ENCODE data around the gene CMAS.

The CMAS gene

DNA sequence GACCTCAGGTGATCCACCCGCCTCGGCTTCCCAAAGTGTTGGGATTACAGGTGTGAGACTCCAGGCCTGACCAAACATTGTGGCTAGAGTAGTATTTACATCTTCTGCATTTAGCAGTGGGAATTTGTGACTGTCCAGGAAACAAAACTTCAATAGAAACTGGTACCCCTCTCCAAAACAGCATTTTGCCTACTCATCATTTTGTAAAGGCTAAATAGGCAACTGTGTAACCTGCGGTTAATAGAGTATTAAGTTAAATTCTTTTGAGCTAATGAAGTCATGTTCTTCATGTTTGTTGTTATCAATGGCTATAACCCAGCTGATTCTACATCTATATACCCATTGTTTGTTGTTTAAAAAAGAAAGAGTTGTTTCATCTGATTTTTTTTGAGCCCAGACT, 8.1 kb downstream of the CMAS start:
- TF ChIP-seq, protein P1, sequence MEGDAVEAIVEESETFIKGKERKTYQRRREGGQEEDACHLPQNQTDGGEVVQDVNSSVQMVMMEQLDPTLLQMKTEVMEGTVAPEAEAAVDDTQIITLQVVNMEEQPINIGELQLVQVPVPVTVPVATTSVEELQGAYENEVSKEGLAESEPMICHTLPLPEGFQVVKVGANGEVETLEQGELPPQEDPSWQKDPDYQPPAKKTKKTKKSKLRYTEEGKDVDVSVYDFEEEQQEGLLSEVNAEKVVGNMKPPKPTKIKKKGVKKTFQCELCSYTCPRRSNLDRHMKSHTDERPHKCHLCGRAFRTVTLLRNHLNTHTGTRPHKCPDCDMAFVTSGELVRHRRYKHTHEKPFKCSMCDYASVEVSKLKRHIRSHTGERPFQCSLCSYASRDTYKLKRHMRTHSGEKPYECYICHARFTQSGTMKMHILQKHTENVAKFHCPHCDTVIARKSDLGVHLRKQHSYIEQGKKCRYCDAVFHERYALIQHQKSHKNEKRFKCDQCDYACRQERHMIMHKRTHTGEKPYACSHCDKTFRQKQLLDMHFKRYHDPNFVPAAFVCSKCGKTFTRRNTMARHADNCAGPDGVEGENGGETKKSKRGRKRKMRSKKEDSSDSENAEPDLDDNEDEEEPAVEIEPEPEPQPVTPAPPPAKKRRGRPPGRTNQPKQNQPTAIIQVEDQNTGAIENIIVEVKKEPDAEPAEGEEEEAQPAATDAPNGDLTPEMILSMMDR (IDR thresholded peaks at IDR 0.05; ENCODE audit: low read depth, low read length, missing control alignments) = no peak
- no peak for DNase-seq (ENCODE audit: extremely low read depth, low read depth)
- H3K4me3 ChIP-seq (replicated peaks; ENCODE audit: low read depth, low read length) = no peak overlapping the region

DNA sequence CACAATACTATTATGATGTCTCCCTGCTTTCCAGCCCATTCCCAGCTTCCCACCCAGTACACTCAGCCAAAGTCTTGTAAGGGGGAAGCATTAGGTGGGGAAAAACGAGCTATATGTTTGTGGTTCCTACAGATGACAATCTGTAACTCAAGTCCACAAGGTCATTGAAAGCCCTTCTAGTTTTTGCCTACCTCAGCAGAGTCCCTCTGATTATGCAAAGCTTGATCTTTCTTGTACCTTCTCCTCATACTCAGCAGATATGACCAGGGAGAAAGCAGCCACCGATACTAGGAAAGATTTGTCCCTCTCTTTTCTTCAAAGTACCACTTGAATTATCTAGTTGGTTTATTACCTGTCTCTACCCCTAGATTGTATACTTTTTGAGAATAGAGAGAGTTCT, 10.6 kb downstream of the CMAS start:
- DNase-seq (ENCODE audit: extremely low read depth, low read depth) = no peak
- TF ChIP-seq, protein P1 (IDR thresholded peaks at IDR 0.05; ENCODE audit: low read depth, low read length, missing control alignments) = no peak
- H3K4me3 ChIP-seq (replicated peaks; ENCODE audit: low read depth, low read length) = no peak overlapping the region

DNA sequence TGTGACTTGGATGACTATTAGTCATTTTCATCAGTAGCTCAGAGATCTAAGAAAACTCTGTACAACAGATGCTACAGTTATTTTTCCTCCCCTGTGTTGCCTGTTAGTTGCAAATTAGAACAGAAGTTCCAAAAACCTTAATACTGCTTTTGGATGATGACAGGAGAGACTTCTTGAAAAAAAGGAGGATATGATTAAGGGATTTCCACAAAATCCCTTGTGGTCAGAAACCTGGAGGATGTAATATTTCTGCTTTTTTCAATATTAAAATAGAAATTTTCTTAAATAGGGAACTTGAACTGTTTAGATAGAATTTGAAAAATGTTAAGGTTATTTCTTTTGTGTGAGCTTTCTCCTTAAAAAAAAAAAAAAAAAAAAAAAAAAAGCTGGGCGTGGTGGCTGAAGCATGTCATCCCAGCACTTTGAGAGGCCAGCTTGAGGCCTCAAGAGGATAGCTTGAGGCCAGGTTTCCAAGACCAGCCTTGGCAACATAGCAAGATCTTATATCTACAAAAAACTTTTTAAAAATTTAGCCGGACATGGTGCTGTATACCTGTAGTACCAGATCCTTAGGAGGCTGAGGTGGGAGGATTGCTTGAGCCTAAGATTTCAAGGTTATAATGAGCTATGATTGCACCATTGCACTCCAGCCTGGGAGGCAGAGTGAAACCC, 14.1 kb downstream of the CMAS start:
- DNase-seq (ENCODE audit: extremely low read depth, low read depth) = no peak
- H3K4me3 ChIP-seq (replicated peaks; ENCODE audit: low read depth, low read length) = no peak overlapping the region
- TF ChIP-seq, protein P1 (IDR thresholded peaks at IDR 0.05; ENCODE audit: low read depth, low read length, missing control alignments) = no peak

DNA sequence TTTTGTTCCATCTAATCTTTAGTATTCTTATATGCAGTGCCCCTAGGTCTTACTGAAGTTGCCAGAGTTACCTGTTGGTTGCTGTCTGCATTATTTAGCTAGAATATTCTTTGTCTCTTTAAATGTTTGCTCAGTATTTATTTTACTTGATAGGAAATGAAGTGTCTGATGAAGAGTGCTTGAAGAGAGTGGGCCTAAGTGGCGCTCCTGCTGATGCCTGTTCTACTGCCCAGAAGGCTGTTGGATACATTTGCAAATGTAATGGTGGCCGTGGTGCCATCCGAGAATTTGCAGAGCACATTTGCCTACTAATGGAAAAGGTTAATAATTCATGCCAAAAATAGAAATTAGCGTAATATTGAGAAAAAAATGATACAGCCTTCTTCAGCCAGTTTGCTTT, 18.9 kb downstream of the CMAS start:
- no peak overlapping the region for H3K4me3 ChIP-seq (replicated peaks; ENCODE audit: low read depth, low read length)
- TF ChIP-seq, protein P1 (IDR thresholded peaks at IDR 0.05; ENCODE audit: low read depth, low read length, missing control alignments) = no peak
- DNase-seq (ENCODE audit: extremely low read depth, low read depth) = no peak

DNA sequence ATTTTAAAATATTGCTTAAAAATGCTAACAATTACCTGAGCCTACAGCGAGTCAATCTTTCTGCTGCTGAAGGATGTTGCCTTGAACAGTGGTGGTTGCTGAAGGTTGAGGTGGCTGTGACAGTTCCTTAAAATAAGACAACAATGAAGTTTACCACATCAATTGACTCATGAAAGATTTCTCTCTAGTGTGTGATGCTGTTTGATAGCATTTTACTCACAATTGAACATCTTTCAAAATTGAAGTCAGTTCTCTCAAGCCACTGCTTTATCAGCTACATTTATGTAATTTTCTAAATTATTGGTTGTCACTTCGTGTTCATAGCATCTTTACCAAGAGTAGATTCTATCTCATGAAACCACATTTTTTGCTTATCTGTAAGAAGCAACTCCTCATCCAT, 20.3 kb downstream of the CMAS start:
- no peak for DNase-seq (ENCODE audit: extremely low read depth, low read depth)
- no peak overlapping the region for H3K4me3 ChIP-seq (replicated peaks; ENCODE audit: low read depth, low read length)
- TF ChIP-seq, protein P1 (IDR thresholded peaks at IDR 0.05; ENCODE audit: low read depth, low read length, missing control alignments) = no peak

DNA sequence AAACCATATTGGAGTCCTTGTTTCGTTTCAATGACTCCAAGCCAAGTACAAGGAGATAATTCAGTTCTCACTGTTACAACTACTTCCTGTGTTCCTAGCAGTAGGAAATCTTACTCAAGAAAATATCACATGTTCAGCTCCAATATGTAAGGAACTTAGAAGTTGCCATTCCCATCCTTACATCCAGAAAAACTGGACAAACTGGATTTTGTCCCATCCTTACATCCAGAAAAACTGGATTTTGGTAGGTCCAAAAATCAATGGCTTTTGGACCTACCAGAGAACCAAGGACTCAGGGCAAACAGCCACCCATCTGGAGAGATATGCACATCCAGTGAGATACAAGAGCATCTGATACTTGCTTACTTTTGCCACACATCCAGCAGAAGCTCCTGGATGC, 23.8 kb downstream of the CMAS start:
- TF ChIP-seq, protein P1 (IDR thresholded peaks at IDR 0.05; ENCODE audit: low read depth, low read length, missing control alignments) = no peak
- DNase-seq (ENCODE audit: extremely low read depth, low read depth) = no peak
- no peak overlapping the region for H3K4me3 ChIP-seq (replicated peaks; ENCODE audit: low read depth, low read length)

DNA sequence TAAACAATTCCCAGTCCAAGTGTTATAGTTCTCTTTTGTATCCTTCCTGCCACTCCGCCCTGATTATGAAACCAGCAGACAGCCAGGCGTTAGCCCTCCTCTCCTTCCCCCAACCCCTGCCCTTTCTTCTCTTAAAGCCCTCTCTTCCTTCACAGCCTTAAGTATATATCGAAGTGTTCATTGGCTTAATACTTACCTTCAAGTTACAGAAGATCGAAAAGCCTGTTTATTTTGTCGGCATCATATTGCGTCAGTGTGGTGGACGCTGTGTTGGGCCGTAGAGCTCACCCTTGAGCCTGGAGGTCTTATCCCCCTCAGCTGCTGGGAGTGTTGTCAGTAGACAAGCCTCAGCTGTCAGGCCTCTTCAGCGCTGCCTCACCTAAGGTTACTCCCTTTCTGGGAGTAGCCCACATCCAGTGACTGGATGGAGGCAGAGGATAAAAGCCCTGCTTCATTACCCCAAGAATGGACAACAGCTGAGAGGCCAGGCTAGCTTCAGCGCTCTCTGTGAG, 36.2 kb downstream of the CMAS start:
- H3K4me3 ChIP-seq (replicated peaks; ENCODE audit: low read depth, low read length) = no peak overlapping the region
- no peak for DNase-seq (ENCODE audit: extremely low read depth, low read depth)
- TF ChIP-seq, protein P1 (IDR thresholded peaks at IDR 0.05; ENCODE audit: low read depth, low read length, missing control alignments) = no peak
